GM21381 (cell line): ENCODE data around the gene LSS.
"Not testable (repeated sequence)": the region's sequence is repeated elsewhere in the genome, so short reads cannot be mapped to it uniquely, and the experiment has no call there.

ENCODE experiments used
- ATAC-seq: cut with Tn5 transposase; IDR thresholded peaks from one replicate; pipeline ENCODE4 v1.9.1; 2021; ENCODE audit warnings: mild to moderate bottlenecking, moderate library complexity; ENCODE audit not compliant: unreplicated experiment

The LSS gene

GRCh38 chr21:46188226-46189212 is 40.1 kb downstream of the LSS start:
- ATAC-seq = no peak

- no peak for ATAC-seq
Measured at GRCh38 chr21:46187814-46188213, 40.8 kb downstream of the LSS start.

- no peak for ATAC-seq
Measured at GRCh38 chr21:46187261-46187660, 41.3 kb downstream of the LSS start.

GRCh38 chr21:46185716-46186115 is 42.9 kb downstream of the LSS start:
- no peak for ATAC-seq

GRCh38 chr21:46184625-46185555 is 43.7 kb downstream of the LSS start:
- ATAC-seq = no peak

- ATAC-seq = no peak
Measured at GRCh38 chr21:46183910-46184624, 44.5 kb downstream of the LSS start, which contains the start of gene SPATC1L. Gene SPATC1L (minus strand): TSS chr21:46184459. CDS start chr21:46182816, 1,643 bp downstream.

GRCh38 chr21:46183337-46183909 is 45.2 kb downstream of the LSS start:
- not testable (repeated sequence) for ATAC-seq

- ATAC-seq = no peak
Measured at GRCh38 chr21:46182548-46183336, 45.8 kb downstream of the LSS start.

GRCh38 chr21:46181953-46182547 is 46.5 kb downstream of the LSS start:
- ATAC-seq = no peak

- ATAC-seq = no peak
Measured at GRCh38 chr21:46181436-46181835, 47.1 kb downstream of the LSS start.

- no peak for ATAC-seq
Measured at GRCh38 chr21:46180778-46181391, 47.7 kb downstream of the LSS start.

- no peak for ATAC-seq
Measured at GRCh38 chr21:46180079-46180722, 48.4 kb downstream of the LSS start.

- no peak for ATAC-seq
Measured at GRCh38 chr21:46179708-46180078, 48.9 kb downstream of the LSS start.

- no peak for ATAC-seq
Measured at GRCh38 chr21:46178961-46179360, 49.6 kb downstream of the LSS start.

- not testable (repeated sequence) for ATAC-seq
Measured at GRCh38 chr21:46176443-46177129, 52.0 kb downstream of the LSS start.

- ATAC-seq = no peak
Measured at GRCh38 chr21:46173573-46173972, 55.0 kb downstream of the LSS start.

GRCh38 chr21:46172863-46173528 is 55.6 kb downstream of the LSS start:
- ATAC-seq = no peak
